Transverse colon (tissue), 4 donors: ENCODE data around the gene SLC6A4. TPM values are rescaled to one million over a fixed set of nuclear protein-coding genes. Genes with fewer than 3 reads are reported as not detected.

ENCODE experiments used
- DNase-seq: peaks from one replicate; pipeline ENCODE4 v3.0.0-alpha.2; 2019
- H3K27ac ChIP-seq, 4 donors: fragments of 200-600 bp; sonication (generic); 2 replicates each; pipeline ENCODE4 v1.5.1; 2016 to 2018; ENCODE audit warnings: inconsistent platforms in 4 of 4
- H3K27me3 ChIP-seq: fragments of 200-600 bp; sonication (generic); 2 replicates; pipeline ENCODE4 v1.5.1; 2017; ENCODE audit warnings: inconsistent platforms
- H3K36me3 ChIP-seq, 4 donors: fragments of 200-600 bp; sonication (generic); 2 replicates each; pipeline ENCODE4 v1.5.1; 2017 to 2019; ENCODE audit warnings: inconsistent platforms in 4 of 4
- H3K4me1 ChIP-seq, 4 donors: fragments of 200-600 bp; sonication (generic); 2 replicates each; pipeline ENCODE4 v1.5.1; 2017 to 2020; ENCODE audit warnings: inconsistent platforms in 4 of 4
- H3K4me3 ChIP-seq, 4 donors: fragments of 200-600 bp; sonication (generic); 1 replicate in 1 of 4; 2 replicates in 3 of 4; pipeline versions ENCODE4 v1.5.1 to v1.6.1; 2017 to 2019; ENCODE audit warnings: inconsistent platforms in 4 of 4
- H3K9me3 ChIP-seq, 2 donors: fragments of 200-600 bp; sonication (generic); 2 replicates each; pipeline ENCODE4 v1.5.1; 2017 to 2019; ENCODE audit warnings: inconsistent platforms in 2 of 2
- EP300 ChIP-seq: sonication (generic); formaldehyde crosslinking; IDR thresholded peaks from one replicate; pipeline ENCODE4 v1.6.1; 2017; ENCODE audit warnings: antibody characterized with exemption, low read depth
- POLR2A ChIP-seq: fragments of 450-650 bp; IDR thresholded peaks from one replicate; pipeline ENCODE4 v1.6.1; 2016; ENCODE audit warnings: antibody characterized with exemption, mild to moderate bottlenecking, moderate library complexity
- POLR2AphosphoS5 ChIP-seq, 3 donors: sonication (generic); formaldehyde crosslinking; IDR thresholded peaks; one replicate each; pipeline ENCODE4 v1.6.1; 2016; ENCODE audit warnings: antibody characterized with exemption in 3 of 3
- WGBS, 2 donors: methylation state at CpG; one replicate each; pipeline ENCODE4 v1.1.5; 2018; ENCODE audit warnings: low coverage in 1 of 2; 5-methylcytosine and 5-hydroxymethylcytosine counted together
- in situ Hi-C, 4 donors: fragments of 200-750 bp; cut with MboI; loops; one replicate each; pipeline versions ENCODE4 v1.15.0 to v1.15.1; 2017; ENCODE audit warnings: low sequenced_read_pairs in 3 of 4, low pct_ligation_motif_present in 1 of 4, low pct_unique_long_range_greater_than_20kb in 1 of 4
- intact Hi-C: fragments of 100-400 bp; cut with DNase I; formaldehyde crosslinking; loops from one replicate; pipeline ENCODE4 v1.15.1; 2023; ENCODE audit warnings: low total_unique reads
- total RNA-seq, 4 donors: library from RNA; depleted of rRNA; stranded (reverse); fragments of >200 nt; gene quantifications; one replicate each; pipeline ENCODE4 v1.1.0, GENCODE V29; 2016
- TF ChIP-seq, protein P1 (sequence below), 5 experiments: fragments of 200-600 bp in 3 of 5; fragments of 450-650 bp in 2 of 5; sonication (generic) in 3 of 5; IDR thresholded peaks; 1 replicate in 2 of 5; 2 replicates in 3 of 5; pipeline ENCODE4 v1.5.1; 2016 to 2017; ENCODE audit warnings: antibody characterized with exemption in 5 of 5, inconsistent platforms in 3 of 5, mild to moderate bottlenecking in 2 of 5, moderate library complexity in 1 of 5

Gene SLC6A4
- total RNA-seq, 4 donors from 2014 or later, result 0.16 to 4.8 TPM; not detected in 2

DNA sequence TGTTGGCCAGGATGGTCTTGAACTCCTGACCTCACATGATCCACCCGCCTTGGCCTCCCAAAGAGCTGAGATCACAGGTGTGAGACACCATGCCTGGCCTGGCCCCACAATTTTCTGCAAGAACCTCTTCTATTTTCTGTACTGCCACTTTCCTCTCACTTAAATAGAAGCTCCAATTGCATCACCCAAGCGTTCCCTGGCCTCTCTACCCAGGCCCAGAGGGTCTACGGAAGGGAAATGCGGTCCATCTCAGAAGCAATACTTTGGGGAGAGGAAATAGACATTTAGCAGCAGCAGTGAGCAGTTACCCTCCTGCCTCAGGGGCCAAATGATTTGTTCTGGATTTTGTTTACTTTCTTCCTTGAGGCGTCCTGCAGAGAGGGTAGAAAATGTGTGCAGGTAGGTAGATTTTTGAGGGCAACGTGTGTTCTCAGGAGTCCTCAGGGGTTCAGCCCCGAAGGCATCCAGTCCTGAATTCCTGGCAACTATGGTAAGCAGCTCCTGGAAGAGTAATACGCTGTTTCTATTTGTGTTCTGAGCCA lies 11.0 kb downstream of the SLC6A4 start:
- Histone ChIP-seq H3K27me3 (no peaks in the 10 kb centered on the region), H3K4me1 (no peaks in the 10 kb centered on the region), H3K27ac (no peak overlapping the region), H3K36me3 (no peaks in the 10 kb centered on the region), H3K4me3 (no peak overlapping the region), H3K9me3 (no peaks in the 10 kb centered on the region)
- 74 to 75% methylated on average over 4 to 8 of the region's 8 CpGs for WGBS, 2 donors
- in situ Hi-C loops (no loop called here), intact Hi-C loops (no loop called here)
- TF ChIP-seq, protein P1, sequence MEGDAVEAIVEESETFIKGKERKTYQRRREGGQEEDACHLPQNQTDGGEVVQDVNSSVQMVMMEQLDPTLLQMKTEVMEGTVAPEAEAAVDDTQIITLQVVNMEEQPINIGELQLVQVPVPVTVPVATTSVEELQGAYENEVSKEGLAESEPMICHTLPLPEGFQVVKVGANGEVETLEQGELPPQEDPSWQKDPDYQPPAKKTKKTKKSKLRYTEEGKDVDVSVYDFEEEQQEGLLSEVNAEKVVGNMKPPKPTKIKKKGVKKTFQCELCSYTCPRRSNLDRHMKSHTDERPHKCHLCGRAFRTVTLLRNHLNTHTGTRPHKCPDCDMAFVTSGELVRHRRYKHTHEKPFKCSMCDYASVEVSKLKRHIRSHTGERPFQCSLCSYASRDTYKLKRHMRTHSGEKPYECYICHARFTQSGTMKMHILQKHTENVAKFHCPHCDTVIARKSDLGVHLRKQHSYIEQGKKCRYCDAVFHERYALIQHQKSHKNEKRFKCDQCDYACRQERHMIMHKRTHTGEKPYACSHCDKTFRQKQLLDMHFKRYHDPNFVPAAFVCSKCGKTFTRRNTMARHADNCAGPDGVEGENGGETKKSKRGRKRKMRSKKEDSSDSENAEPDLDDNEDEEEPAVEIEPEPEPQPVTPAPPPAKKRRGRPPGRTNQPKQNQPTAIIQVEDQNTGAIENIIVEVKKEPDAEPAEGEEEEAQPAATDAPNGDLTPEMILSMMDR (IDR thresholded peaks at IDR 0.05), result no peak
- TF ChIP-seq EP300 (no peak), POLR2A (no peak), POLR2AphosphoS5 (IDR thresholded peaks at IDR 0.05) (no peak)
- no peak for DNase-seq

DNA sequence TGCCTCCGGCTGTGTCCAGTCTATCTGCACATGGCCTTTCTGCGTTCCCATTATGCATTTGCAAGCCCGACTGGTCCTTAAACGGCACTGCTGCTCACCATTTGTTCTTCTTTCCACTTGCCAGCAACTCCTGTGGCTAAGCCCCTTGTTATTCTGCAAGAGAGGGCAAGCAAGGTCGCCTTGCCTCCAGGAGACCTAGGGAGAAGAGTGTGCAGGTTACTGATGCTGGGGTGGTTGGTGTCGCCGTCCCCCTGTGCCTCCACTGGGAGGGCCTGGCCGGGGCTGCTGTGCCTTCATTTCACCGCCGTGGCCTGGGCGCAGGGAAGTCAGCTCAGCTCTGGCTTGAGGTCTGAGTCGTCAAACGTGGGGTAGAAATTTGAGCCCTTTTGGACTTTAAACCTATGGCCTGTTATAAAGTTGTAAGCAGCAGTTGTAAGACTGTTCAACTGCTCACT lies 12.7 kb downstream of the SLC6A4 start:
- TF ChIP-seq POLR2A, result no peak
- no peak for TF ChIP-seq EP300
- TF ChIP-seq, protein P1 (IDR thresholded peaks at IDR 0.05), result peak in 1 of 5 experiments; percentile 14
- H3K27ac ChIP-seq, result no peak overlapping the region
- 65% methylated on average over 13 of the region's 13 CpGs; no CpG with 5 or more reads in 1 of the 2 donors for WGBS, 2 donors
- no peaks in the 10 kb centered on the region for H3K27me3 ChIP-seq
- DNase-seq, result peak; percentile 33
- H3K36me3 ChIP-seq, result no peaks in the 10 kb centered on the region
- in situ Hi-C loops, result no loop called here
- H3K9me3 ChIP-seq, result no peaks in the 10 kb centered on the region
- H3K4me1 ChIP-seq, result no peaks in the 10 kb centered on the region
- no peak overlapping the region for H3K4me3 ChIP-seq
- intact Hi-C loops, result no loop called here

DNA sequence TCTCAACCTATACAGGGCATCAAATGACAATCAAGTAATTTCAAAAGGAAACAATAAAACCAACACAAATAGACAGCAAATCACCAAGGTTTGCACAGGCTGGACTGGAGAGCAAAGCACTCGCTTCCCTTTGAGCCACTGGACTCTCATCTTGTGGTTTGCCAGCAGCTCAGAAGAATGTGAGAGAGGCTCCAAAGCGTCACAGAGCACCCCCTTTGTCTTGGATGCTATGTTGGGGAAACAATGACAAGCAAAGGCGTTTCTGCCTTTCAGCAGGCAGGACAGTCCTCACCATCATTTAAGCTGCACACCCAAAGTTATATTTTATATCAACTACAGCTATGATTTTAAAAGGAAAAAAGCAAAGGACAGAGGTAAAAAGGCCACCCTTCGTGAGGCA lies 13.2 kb downstream of the SLC6A4 start:
- in situ Hi-C loops, result no loop called here
- H3K4me1 ChIP-seq, result no peaks in the 10 kb centered on the region
- no peaks in the 10 kb centered on the region for H3K9me3 ChIP-seq
- H3K27ac ChIP-seq, result no peak overlapping the region
- no peak overlapping the region for H3K4me3 ChIP-seq
- WGBS, 2 donors, result 71% methylated on average over 4 of the region's 4 CpGs; no CpG with 5 or more reads in 1 of the 2 donors
- no peaks in the 10 kb centered on the region for H3K36me3 ChIP-seq
- no peaks in the 10 kb centered on the region for H3K27me3 ChIP-seq
- TF ChIP-seq POLR2AphosphoS5 (IDR thresholded peaks at IDR 0.05) (no peak), POLR2A (no peak), EP300 (no peak)
- TF ChIP-seq, protein P1 (IDR thresholded peaks at IDR 0.05), result no peak
- intact Hi-C loops, result no loop called here
- no peak for DNase-seq

DNA sequence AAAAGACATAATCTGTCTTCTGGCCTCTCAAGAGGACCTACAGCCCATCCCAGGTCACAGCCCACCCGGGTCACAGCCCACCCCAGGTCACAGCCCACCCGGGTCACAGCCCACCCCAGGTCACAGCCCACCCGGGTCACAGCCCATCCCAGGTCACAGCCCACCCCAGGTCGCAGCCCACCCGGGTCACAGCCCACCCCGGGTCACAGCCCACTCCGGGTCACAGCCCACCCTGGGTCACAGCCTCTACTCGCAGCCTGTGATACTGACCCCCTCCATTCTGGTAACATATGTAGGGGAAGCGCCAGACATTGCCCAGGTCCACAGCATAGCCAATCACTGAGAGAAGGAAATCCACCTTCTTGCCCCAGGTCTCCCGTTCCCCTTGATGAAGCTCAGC lies 14.2 kb downstream of the SLC6A4 start:
- H3K9me3 ChIP-seq, result no peaks in the 10 kb centered on the region
- in situ Hi-C loops, result no loop called here
- H3K27me3 ChIP-seq, result no peaks in the 10 kb centered on the region
- no peaks in the 10 kb centered on the region for H3K4me1 ChIP-seq
- WGBS, 2 donors, result 91% methylated on average over 10 of the region's 10 CpGs; no CpG with 5 or more reads in 1 of the 2 donors
- TF ChIP-seq, protein P1 (IDR thresholded peaks at IDR 0.05), result no peak
- TF ChIP-seq POLR2AphosphoS5 (IDR thresholded peaks at IDR 0.05) (no peak), POLR2A (no peak), EP300 (no peak)
- DNase-seq, result no peak
- H3K36me3 ChIP-seq, result no peaks in the 10 kb centered on the region
- no peak overlapping the region for H3K27ac ChIP-seq
- intact Hi-C loops, result no loop called here
- H3K4me3 ChIP-seq, result no peak overlapping the region
